Gastroesophageal sphincter (tissue), 4 donors: ENCODE measurements around the gene LRP1B. TPM values are rescaled to one million over a fixed set of nuclear protein-coding genes. Genes with fewer than 3 reads are reported as not detected.

Experiments used
- ATAC-seq: fragments of 150-250 bp; one replicate; pipeline ENCODE4 v1.9.1; 2016; ENCODE audit warnings: mild to moderate bottlenecking, moderate library complexity
- H3K27ac ChIP-seq, 4 donors: fragments of 200-600 bp; sonication (generic) in 3 of 4; 1 replicate in 3 of 4; 2 replicates in 1 of 4; pipeline ENCODE4 v1.5.1; 2016 to 2019
- H3K27me3 ChIP-seq: fragments of 200-600 bp; sonication (generic); one replicate; pipeline ENCODE4 v1.5.1; 2019
- H3K36me3 ChIP-seq, 2 donors: fragments of 200-600 bp; sonication (generic); one replicate each; pipeline ENCODE4 v1.5.1; 2019; ENCODE audit warnings: control low read depth in 1 of 2
- H3K4me1 ChIP-seq, 3 donors: fragments of 200-600 bp; sonication (generic); 1 replicate in 2 of 3; 2 replicates in 1 of 3; pipeline ENCODE4 v1.5.1; 2016 to 2019; ENCODE audit warnings: control low read depth in 2 of 3
- H3K4me3 ChIP-seq, 2 donors: fragments of 200-600 bp; sonication (generic); one replicate each; pipeline ENCODE4 v1.5.1; 2019; ENCODE audit warnings: mild to moderate bottlenecking in 1 of 2, moderate library complexity in 1 of 2
- H3K9me3 ChIP-seq, 3 donors: fragments of 200-600 bp; sonication (generic); one replicate each; pipeline ENCODE4 v1.5.1; 2017 to 2019; ENCODE audit warnings: control low read depth in 2 of 3
- CTCF ChIP-seq, 4 experiments: fragments of 200-600 bp in 2 of 4; fragments of 450-650 bp in 2 of 4; sonication (generic) in 1 of 4; IDR thresholded peaks; one replicate each; pipeline ENCODE4 v1.5.1; 2017 to 2019; ENCODE audit warnings: antibody characterized with exemption in 4 of 4, mild to moderate bottlenecking in 2 of 4, moderate library complexity in 2 of 4
- EP300 ChIP-seq: sonication (generic); formaldehyde crosslinking; IDR thresholded peaks from one replicate; pipeline ENCODE4 v1.6.1; 2017; ENCODE audit warnings: antibody characterized with exemption, mild to moderate bottlenecking
- POLR2A ChIP-seq, 2 donors: fragments of 450-650 bp; IDR thresholded peaks; one replicate each; pipeline ENCODE4 v1.6.1; 2017; ENCODE audit warnings: antibody characterized with exemption in 2 of 2, mild to moderate bottlenecking in 2 of 2, moderate library complexity in 1 of 2
- POLR2AphosphoS5 ChIP-seq: sonication (generic); formaldehyde crosslinking; IDR thresholded peaks from one replicate; pipeline ENCODE4 v1.6.1; 2017; ENCODE audit warnings: antibody characterized with exemption
- WGBS, 2 donors: methylation state at CpG; one replicate each; pipeline ENCODE4 v1.1.5; 2018; ENCODE audit warnings: low coverage in 1 of 2; 5-methylcytosine and 5-hydroxymethylcytosine counted together
- total RNA-seq, 4 donors: library from RNA; depleted of rRNA; stranded (reverse); fragments of >200 nt; gene quantifications; one replicate each; pipeline ENCODE4 v1.1.0, GENCODE V29; 2016

The LRP1B gene
- total RNA-seq, 4 donors from 2014 or later = 0.27 to 20.7 (median 3.2) TPM

- no peak for TF ChIP-seq POLR2A (IDR thresholded peaks at IDR 0.05)
- no peak for TF ChIP-seq EP300
- no peak for TF ChIP-seq CTCF (IDR thresholded peaks at IDR 0.05)
- no peak for TF ChIP-seq POLR2AphosphoS5
- H3K27ac ChIP-seq = no peak overlapping the region
- H3K4me3 ChIP-seq = no peak overlapping the region
- ATAC-seq = no peak
- no peaks in the 10 kb centered on the region for H3K9me3 ChIP-seq
- peaks cover 0 to under 1% (median 0%) of the 10 kb centered on the region in 3 donors for H3K4me1 ChIP-seq
- H3K36me3 ChIP-seq = no peaks in the 10 kb centered on the region
- peaks cover 6% of the 10 kb centered on the region for H3K27me3 ChIP-seq
These were observed 6.1 kb downstream of the LRP1B start for GRCh38 chr2:142124706-142125105.

GRCh38 chr2:142119347-142119746 is 11.5 kb downstream of the LRP1B start:
- TF ChIP-seq EP300 = no peak
- TF ChIP-seq POLR2A (IDR thresholded peaks at IDR 0.05) = no peak
- TF ChIP-seq POLR2AphosphoS5 = no peak
- TF ChIP-seq CTCF (IDR thresholded peaks at IDR 0.05) = no peak
- Histone ChIP-seq H3K27ac (no peak overlapping the region), H3K9me3 (no peaks in the 10 kb centered on the region), H3K36me3 (no peaks in the 10 kb centered on the region), H3K4me1 (no peaks in the 10 kb centered on the region), H3K4me3 (no peak overlapping the region), H3K27me3 (no peaks in the 10 kb centered on the region)
- ATAC-seq = no peak

DNA sequence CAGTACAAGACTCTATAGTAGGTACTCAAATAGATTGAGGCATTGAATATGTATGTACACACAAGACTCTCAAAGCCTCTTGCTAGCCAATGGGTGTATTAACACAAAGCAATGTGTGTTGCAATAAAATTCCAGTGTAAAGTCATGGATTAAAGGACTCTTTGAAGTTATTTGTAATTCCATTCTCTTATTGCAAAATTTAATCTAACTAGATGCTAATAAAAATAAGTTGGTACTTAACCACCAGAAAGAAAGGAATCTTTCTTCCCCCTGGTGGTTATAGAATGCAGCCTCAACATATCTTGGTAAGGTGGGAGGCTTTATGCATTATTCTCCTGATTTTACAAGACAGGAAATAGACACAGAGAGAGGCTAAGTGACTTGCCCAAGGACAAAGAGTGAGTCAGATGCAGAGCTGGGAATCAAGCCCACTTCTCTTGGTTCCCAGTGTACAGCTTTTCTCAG is 18.0 kb downstream of the LRP1B start:
- no peaks in the 10 kb centered on the region for H3K4me1 ChIP-seq
- no peak overlapping the region for H3K27ac ChIP-seq
- no peaks in the 10 kb centered on the region for H3K27me3 ChIP-seq
- no peaks in the 10 kb centered on the region for H3K36me3 ChIP-seq
- no peaks in the 10 kb centered on the region for H3K9me3 ChIP-seq
- H3K4me3 ChIP-seq = no peak overlapping the region
- ATAC-seq = no peak
- TF ChIP-seq EP300 (no peak), CTCF (IDR thresholded peaks at IDR 0.05) (no peak), POLR2A (IDR thresholded peaks at IDR 0.05) (no peak), POLR2AphosphoS5 (no peak)

DNA sequence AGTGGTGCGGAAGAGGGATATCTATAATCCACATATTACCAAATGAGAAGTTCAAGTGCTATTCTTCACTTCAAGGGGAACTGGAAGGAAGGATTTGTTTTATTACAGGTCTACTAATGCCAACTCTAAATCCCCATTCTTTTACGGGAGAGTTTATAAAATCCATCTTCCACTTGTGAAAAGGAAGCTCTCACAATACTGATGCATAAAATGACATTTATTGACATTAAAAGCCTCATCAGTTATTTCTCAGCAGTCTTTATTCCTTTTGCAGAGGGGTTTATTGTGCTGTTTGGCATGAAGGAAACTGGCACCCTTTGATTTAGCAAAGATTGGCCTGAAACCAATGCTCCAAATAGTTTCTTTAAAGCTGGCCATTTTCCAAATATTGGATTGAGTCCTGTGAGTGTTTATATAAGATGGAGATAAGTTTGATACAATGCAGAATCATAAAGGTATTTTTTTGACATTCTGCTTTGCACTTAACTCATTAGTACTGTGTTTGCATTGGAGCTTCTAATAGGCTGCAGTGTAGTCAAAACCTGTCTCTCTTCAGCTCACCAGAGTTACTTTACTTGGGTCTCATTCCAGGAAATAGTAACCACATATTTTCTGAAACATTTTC is 26.6 kb downstream of the LRP1B start:
- no peak for ATAC-seq

More for the DNA sequence above, 26.6 kb downstream of the LRP1B start:
- Histone ChIP-seq H3K27me3 (no peaks in the 10 kb centered on the region), H3K36me3 (no peaks in the 10 kb centered on the region), H3K9me3 (no peaks in the 10 kb centered on the region), H3K4me3 (no peak overlapping the region), H3K4me1 (no peaks in the 10 kb centered on the region), H3K27ac (no peak overlapping the region)
- TF ChIP-seq POLR2A (IDR thresholded peaks at IDR 0.05) (no peak), EP300 (no peak), CTCF (IDR thresholded peaks at IDR 0.05) (no peak), POLR2AphosphoS5 (no peak)
- WGBS, 2 donors = 21 to 43% methylated on average over 2 of the region's 2 CpGs
